Endothelial cell of umbilical vein (primary cell): ENCODE data around the gene DNASE1L1.

ENCODE experiments used
- POLR2AphosphoS5 ChIP-seq: IDR thresholded peaks from 2 replicates; pipeline ENCODE4 v1.6.1; 2012; ENCODE audit warnings: low read depth, mild to moderate bottlenecking, control low read depth, low read length, moderate library complexity; ENCODE audit not compliant: insufficient read depth
- TF ChIP-seq, protein P1 (sequence below), 2 donors: IDR thresholded peaks; 1 replicate in 1 of 2; 2 replicates in 1 of 2; pipeline ENCODE4 v1.5.1; 2011; ENCODE audit warnings: low read length in 2 of 2, mild to moderate bottlenecking in 2 of 2, moderate library complexity in 2 of 2, control low read depth in 1 of 2, inconsistent platforms in 1 of 2, low read depth in 1 of 2; ENCODE audit not compliant: insufficient read depth in 1 of 2; ENCODE audit errors: extremely low read depth in 1 of 2

DNA sequence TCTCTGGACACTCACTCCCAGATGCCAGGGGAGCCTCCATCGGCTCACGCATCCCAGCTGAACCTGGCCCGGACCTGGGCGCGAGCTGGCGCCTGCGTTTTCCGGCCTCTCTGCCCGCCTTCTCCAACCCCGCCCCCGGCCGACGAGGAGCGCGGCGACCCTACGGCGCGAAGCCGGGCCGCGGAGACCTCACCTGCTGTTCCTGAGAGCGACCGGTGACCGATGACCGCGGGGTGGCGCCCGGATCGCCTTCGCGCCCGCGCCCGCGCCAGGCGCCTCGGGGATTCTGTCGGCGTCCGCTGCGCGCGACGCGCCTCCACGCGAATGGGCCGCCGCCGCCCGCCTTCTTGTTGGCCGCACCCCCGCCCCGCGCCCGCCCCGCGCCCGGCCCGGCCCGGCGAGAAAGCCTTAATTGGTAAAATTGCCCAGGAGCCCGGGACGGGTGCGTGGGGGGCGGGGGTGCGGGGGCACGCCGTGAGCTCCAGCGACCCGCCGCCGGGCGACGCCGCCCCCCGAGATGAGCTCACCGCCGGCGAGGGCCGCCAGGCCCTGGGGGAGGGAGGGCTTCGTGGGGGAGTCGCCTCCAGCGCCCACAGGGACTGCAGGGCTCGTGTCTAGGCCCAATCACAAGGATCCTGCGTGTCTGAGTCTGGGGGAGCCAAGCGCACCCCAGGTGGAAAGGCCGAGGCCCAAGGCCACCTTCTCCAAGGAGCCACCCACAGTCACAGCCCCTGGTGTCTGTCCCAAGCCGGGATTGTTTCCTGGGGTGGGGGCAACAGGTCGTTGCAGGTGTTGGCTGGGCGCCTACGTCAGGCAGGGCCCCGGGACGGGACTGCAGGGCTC, 34.5 kb downstream of the DNASE1L1 start, which contains the start of gene FLNA:
- TF ChIP-seq POLR2AphosphoS5, result no peak
- TF ChIP-seq, protein P1, sequence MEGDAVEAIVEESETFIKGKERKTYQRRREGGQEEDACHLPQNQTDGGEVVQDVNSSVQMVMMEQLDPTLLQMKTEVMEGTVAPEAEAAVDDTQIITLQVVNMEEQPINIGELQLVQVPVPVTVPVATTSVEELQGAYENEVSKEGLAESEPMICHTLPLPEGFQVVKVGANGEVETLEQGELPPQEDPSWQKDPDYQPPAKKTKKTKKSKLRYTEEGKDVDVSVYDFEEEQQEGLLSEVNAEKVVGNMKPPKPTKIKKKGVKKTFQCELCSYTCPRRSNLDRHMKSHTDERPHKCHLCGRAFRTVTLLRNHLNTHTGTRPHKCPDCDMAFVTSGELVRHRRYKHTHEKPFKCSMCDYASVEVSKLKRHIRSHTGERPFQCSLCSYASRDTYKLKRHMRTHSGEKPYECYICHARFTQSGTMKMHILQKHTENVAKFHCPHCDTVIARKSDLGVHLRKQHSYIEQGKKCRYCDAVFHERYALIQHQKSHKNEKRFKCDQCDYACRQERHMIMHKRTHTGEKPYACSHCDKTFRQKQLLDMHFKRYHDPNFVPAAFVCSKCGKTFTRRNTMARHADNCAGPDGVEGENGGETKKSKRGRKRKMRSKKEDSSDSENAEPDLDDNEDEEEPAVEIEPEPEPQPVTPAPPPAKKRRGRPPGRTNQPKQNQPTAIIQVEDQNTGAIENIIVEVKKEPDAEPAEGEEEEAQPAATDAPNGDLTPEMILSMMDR (IDR thresholded peaks at IDR 0.05; ENCODE audit: extremely low read depth in 1 of 2, insufficient read depth in 1 of 2, low read depth in 1 of 2, low read length in 2 of 2), result no peak
